Keratinocyte (primary cell): ENCODE measurements around the gene DCAF8. TPM values are rescaled to one million over a fixed set of nuclear protein-coding genes. Genes with fewer than 3 reads are reported as not detected.
A peak's percentile ranks its signal among the peaks of the same experiment; 100 is the strongest.

Experiments used
- DNase-seq: peaks from one replicate; pipeline ENCODE4 v3.0.0-alpha.2; 2011; ENCODE audit warnings: low read depth, missing footprints, low spot score
- FAIRE-seq: peaks from 2 replicates; lab custom pipeline; 2011; peaks lifted over from hg19 to GRCh38; lab: Jason Lieb, UNC
- H2AFZ ChIP-seq: 2 replicates; pipeline ENCODE4 v1.6.0; 2012; ENCODE audit warnings: low read length, control low read depth, inconsistent platforms; ENCODE audit not compliant: control insufficient read depth
- H3K27ac ChIP-seq: 2 replicates; pipeline ENCODE4 v1.5.1; 2011; ENCODE audit warnings: low read length; ENCODE audit not compliant: control insufficient read depth, insufficient read depth
- H3K27me3 ChIP-seq: 3 replicates; pipeline ENCODE4 v1.6.0; 2011; ENCODE audit warnings: low read length; ENCODE audit not compliant: control insufficient read depth, insufficient read depth; ENCODE audit errors: extremely low read depth
- H3K36me3 ChIP-seq, 2 experiments: 2 replicates in 1 of 2; 3 replicates in 1 of 2; pipeline ENCODE4 v1.5.1; 2011; ENCODE audit warnings: low read length in 2 of 2, mild to moderate bottlenecking in 1 of 2; ENCODE audit not compliant: control insufficient read depth in 2 of 2, insufficient read depth in 2 of 2; ENCODE audit errors: extremely low read depth in 1 of 2
- H3K4me1 ChIP-seq: 3 replicates; pipeline ENCODE4 v1.5.1; 2011; ENCODE audit warnings: low read length; ENCODE audit not compliant: control insufficient read depth, insufficient read depth; ENCODE audit errors: extremely low read depth
- H3K4me2 ChIP-seq: 3 replicates; pipeline ENCODE4 v1.6.0; 2011; ENCODE audit warnings: low read depth, low read length; ENCODE audit not compliant: control insufficient read depth, insufficient read depth; ENCODE audit errors: extremely low read depth
- H3K4me3 ChIP-seq, 3 experiments: fragments of 200-600 bp in 1 of 3; sonication (generic) in 1 of 3; 2 replicates in 2 of 3; 3 replicates in 1 of 3; pipeline ENCODE4 v1.5.1; 2011 to 2016; ENCODE audit warnings: low read length in 3 of 3, mild to moderate bottlenecking in 3 of 3, control low read depth in 2 of 3, inconsistent platforms in 1 of 3, low read depth in 1 of 3, mixed read lengths in 1 of 3, mixed run types in 1 of 3, moderate library complexity in 1 of 3; ENCODE audit not compliant: control insufficient read depth in 2 of 3, insufficient read depth in 2 of 3; ENCODE audit errors: extremely low read depth in 1 of 3
- H3K79me2 ChIP-seq: 2 replicates; pipeline ENCODE4 v1.6.0; 2012; ENCODE audit warnings: low read length; ENCODE audit not compliant: control insufficient read depth, insufficient read depth
- H3K9ac ChIP-seq: 3 replicates; pipeline ENCODE4 v1.6.0; 2011; ENCODE audit warnings: low read length; ENCODE audit not compliant: control insufficient read depth, insufficient read depth; ENCODE audit errors: extremely low read depth
- H3K9me1 ChIP-seq: 3 replicates; pipeline ENCODE4 v1.6.0; 2011; ENCODE audit warnings: low read length; ENCODE audit not compliant: control insufficient read depth, insufficient read depth; ENCODE audit errors: extremely low read depth
- H3K9me3 ChIP-seq: 2 replicates; pipeline ENCODE4 v1.5.1; 2012; ENCODE audit warnings: low read depth, low read length; ENCODE audit not compliant: control insufficient read depth
- H4K20me1 ChIP-seq: 3 replicates; pipeline ENCODE4 v1.6.0; 2011; ENCODE audit warnings: low read length; ENCODE audit not compliant: control insufficient read depth, insufficient read depth; ENCODE audit errors: extremely low read depth
- CTCF ChIP-seq, 3 experiments: IDR thresholded peaks in 1 of 3; conservative IDR thresholded peaks in 1 of 3; optimal IDR thresholded peaks in 1 of 3; 2 replicates in 2 of 3; 3 replicates in 1 of 3; pipeline versions ENCODE3 to v1.5.1; 2011; ENCODE audit warnings: low read length in 3 of 3, mild to moderate bottlenecking in 3 of 3, moderate library complexity in 2 of 3, control low read depth in 1 of 3, inconsistent platforms in 1 of 3; ENCODE audit not compliant: insufficient read depth in 2 of 3; ENCODE audit errors: extremely low read depth in 1 of 3
- EZH2 ChIP-seq: IDR thresholded peaks from one replicate; pipeline ENCODE4 v1.6.1; 2012; ENCODE audit warnings: inconsistent platforms, mild to moderate bottlenecking, low read length, moderate library complexity
- dilution Hi-C: fragments of 300-500 bp; cut with MboI; formaldehyde crosslinking; loops from one replicate; pipeline ENCODE4 v1.7.0; 2020; ENCODE audit warnings: low sequenced_read_pairs; ENCODE audit not compliant: extremely low pct_ligation_motif_present
- polyA plus RNA-seq, 5 experiments: library from polyadenylated mRNA; depleted of rRNA in 3 of 5; stranded (reverse) in 3 of 5; stranded (forward) in 1 of 5; unstranded in 1 of 5; fragments of >200 nt; gene quantifications; 1 replicate in 1 of 5; 2 replicates in 3 of 5; 3 replicates in 1 of 5; pipeline versions ENCODE4 v1.2.1 to v1.2.3, GENCODE V29; 2011 to 2012; ENCODE audit warnings: missing spikeins in 2 of 5, low read depth in 1 of 5, low replicate concordance in 1 of 5

Gene DCAF8
- polyA plus RNA-seq, 1 donor (not counting 4 experiments of a cell fraction or from before 2014, with no cell fraction given) = 81.2 TPM

DNA sequence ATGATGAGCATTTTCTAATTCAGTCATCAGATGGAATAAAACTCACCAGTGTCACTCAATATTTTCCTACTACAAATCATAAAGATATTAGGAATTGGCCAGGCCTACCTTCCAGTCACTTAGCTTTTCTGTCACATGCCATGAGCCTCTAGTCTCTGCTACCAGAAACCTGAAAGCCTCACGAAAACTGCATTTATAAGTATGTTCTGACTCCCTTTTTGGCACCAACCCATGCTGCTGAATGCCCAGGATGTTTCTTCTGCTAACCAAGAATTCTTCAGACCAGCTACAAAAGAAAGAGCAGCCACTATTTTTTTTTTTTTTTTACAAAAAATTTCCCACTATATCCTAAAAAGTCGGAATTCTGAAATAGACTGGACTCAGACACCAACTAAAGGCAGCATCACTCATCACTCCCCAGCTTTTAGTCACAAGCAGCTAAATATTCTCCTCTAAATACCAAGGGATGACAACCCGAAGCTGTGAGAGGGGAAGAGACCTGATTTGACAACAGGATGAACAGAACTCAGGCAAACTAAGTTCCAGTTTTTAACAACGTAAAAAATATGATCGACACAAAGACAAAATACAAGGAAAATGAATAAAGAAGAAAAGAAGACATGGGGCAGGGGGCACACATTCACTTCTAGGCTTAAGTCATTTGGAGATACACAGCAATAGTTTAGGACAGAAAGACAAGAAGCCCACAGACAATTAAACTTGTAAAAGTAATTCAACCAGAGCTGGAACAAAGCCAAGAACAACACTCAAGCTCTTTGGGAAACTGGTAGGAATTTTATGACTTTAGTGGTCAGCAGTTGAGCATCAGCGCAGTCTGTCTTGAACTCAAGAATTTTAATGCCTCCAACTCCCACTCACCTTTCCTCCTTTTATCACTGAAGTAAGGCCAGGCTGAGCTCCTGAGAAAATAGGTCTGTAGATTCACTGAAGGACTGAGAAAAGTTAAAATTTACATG, 1.7 kb downstream of the DCAF8 start:
- Histone ChIP-seq H3K79me2 (peaks cover 41% of the 10 kb centered on the region), H3K4me2 (peak overlapping the region; percentile 98), H4K20me1 (peaks cover 6% of the 10 kb centered on the region), H3K4me3 (peak overlapping the region; percentile 95 to 100 (median 99)), H3K27ac (peak overlapping the region; percentile 100), H3K9me1 (no peaks in the 10 kb centered on the region), H3K9me3 (no peaks in the 10 kb centered on the region), H3K9ac (peak overlapping the region; percentile 100), H3K27me3 (no peaks in the 10 kb centered on the region), H2AFZ (no peak overlapping the region), H3K4me1 (peaks cover 32% of the 10 kb centered on the region), H3K36me3 (peaks cover 1 to 10% of the 10 kb centered on the region in 2 experiments)
- no peak for TF ChIP-seq CTCF (optimal IDR thresholded peaks at IDR 0.05 in 1 of 3, IDR thresholded peaks at IDR 0.05 in 1 of 3, conservative IDR thresholded peaks at IDR 0.05 in 1 of 3; ENCODE audit: extremely low read depth in 1 of 3, insufficient read depth in 2 of 3, low read length in 3 of 3)
- TF ChIP-seq EZH2 = no peak
- peak; percentile 68 for FAIRE-seq
- no peak for DNase-seq
- dilution Hi-C loops = no loop called here

GRCh38 chr1:160258177-160258798, 4.1 kb downstream of the DCAF8 start:
- Histone ChIP-seq H3K4me3 (no peak overlapping the region), H3K9me1 (no peaks in the 10 kb centered on the region), H3K36me3 (peaks cover 1 to 10% of the 10 kb centered on the region in 2 experiments), H4K20me1 (peaks cover 6% of the 10 kb centered on the region), H3K27ac (no peak overlapping the region), H2AFZ (no peak overlapping the region), H3K79me2 (peaks cover 41% of the 10 kb centered on the region), H3K9ac (no peak overlapping the region), H3K27me3 (no peaks in the 10 kb centered on the region), H3K4me1 (peaks cover 32% of the 10 kb centered on the region), H3K4me2 (no peak overlapping the region), H3K9me3 (no peaks in the 10 kb centered on the region)
- dilution Hi-C loops = no loop called here
- FAIRE-seq = no peak
- TF ChIP-seq CTCF (optimal IDR thresholded peaks at IDR 0.05 in 1 of 3, IDR thresholded peaks at IDR 0.05 in 1 of 3, conservative IDR thresholded peaks at IDR 0.05 in 1 of 3; ENCODE audit: extremely low read depth in 1 of 3, insufficient read depth in 2 of 3, low read length in 3 of 3) = no peak
- no peak for TF ChIP-seq EZH2
- DNase-seq = no peak
